DMS53 treated with DMSO at 0.1 percent for 48 hours (cell line): ENCODE data around the gene ARHGEF26.

Experiments used
- DNase-seq: peaks from one replicate; lab custom pipeline; 2025; ENCODE audit not compliant: unreplicated experiment; lab: John Stamatoyannopoulos, UW

The ARHGEF26 gene

GRCh38 chr3:154148541-154148940, 27.4 kb downstream of the ARHGEF26 start:
- no peak for DNase-seq

- DNase-seq = no peak
These were observed 28.1 kb downstream of the ARHGEF26 start for GRCh38 chr3:154149286-154149685.

GRCh38 chr3:154151969-154152368, 30.8 kb downstream of the ARHGEF26 start:
- DNase-seq = no peak

GRCh38 chr3:154152741-154153140, 31.6 kb downstream of the ARHGEF26 start:
- DNase-seq = no peak

- DNase-seq = no peak
These were observed 35.3 kb downstream of the ARHGEF26 start for GRCh38 chr3:154156530-154156929.

GRCh38 chr3:154161806-154162205, 40.6 kb downstream of the ARHGEF26 start:
- no peak for DNase-seq

- DNase-seq = no peak
These were observed 43.2 kb downstream of the ARHGEF26 start for GRCh38 chr3:154164387-154164786.

- DNase-seq = no peak
These were observed 48.0 kb downstream of the ARHGEF26 start for GRCh38 chr3:154168998-154169795.

- DNase-seq = no peak
These were observed 48.6 kb downstream of the ARHGEF26 start for GRCh38 chr3:154169796-154170110.

- DNase-seq = no peak
These were observed 49.1 kb downstream of the ARHGEF26 start for GRCh38 chr3:154170300-154170699.

- DNase-seq = no peak
These were observed 53.9 kb downstream of the ARHGEF26 start for GRCh38 chr3:154175041-154175440.

- no peak for DNase-seq
These were observed 54.8 kb downstream of the ARHGEF26 start for GRCh38 chr3:154176036-154176435.

GRCh38 chr3:154177406-154177805, 56.2 kb downstream of the ARHGEF26 start:
- DNase-seq = no peak

- no peak for DNase-seq
These were observed 57.0 kb downstream of the ARHGEF26 start for GRCh38 chr3:154178172-154178571.

GRCh38 chr3:154180836-154181691, 59.9 kb downstream of the ARHGEF26 start:
- peak; percentile 11 for DNase-seq

- DNase-seq = no peak
These were observed 61.2 kb downstream of the ARHGEF26 start for GRCh38 chr3:154182322-154182922.

- DNase-seq = no peak
These were observed 61.8 kb downstream of the ARHGEF26 start for GRCh38 chr3:154182975-154183374.

- DNase-seq = no peak
These were observed 63.4 kb downstream of the ARHGEF26 start for GRCh38 chr3:154184582-154184981.

- no peak for DNase-seq
These were observed 67.2 kb downstream of the ARHGEF26 start for GRCh38 chr3:154188437-154188836.

GRCh38 chr3:154188846-154189245, 67.7 kb downstream of the ARHGEF26 start:
- no peak for DNase-seq

GRCh38 chr3:154191520-154191919, 70.3 kb downstream of the ARHGEF26 start:
- DNase-seq = no peak

- DNase-seq = no peak
These were observed 71.0 kb downstream of the ARHGEF26 start for GRCh38 chr3:154192225-154192624.
